ENCODE data around the gene TEX28.
"Not testable (repeated sequence)": the region's sequence is repeated elsewhere in the genome, so short reads cannot be mapped to it uniquely, and the experiment has no call there.

Gene TEX28

DNA sequence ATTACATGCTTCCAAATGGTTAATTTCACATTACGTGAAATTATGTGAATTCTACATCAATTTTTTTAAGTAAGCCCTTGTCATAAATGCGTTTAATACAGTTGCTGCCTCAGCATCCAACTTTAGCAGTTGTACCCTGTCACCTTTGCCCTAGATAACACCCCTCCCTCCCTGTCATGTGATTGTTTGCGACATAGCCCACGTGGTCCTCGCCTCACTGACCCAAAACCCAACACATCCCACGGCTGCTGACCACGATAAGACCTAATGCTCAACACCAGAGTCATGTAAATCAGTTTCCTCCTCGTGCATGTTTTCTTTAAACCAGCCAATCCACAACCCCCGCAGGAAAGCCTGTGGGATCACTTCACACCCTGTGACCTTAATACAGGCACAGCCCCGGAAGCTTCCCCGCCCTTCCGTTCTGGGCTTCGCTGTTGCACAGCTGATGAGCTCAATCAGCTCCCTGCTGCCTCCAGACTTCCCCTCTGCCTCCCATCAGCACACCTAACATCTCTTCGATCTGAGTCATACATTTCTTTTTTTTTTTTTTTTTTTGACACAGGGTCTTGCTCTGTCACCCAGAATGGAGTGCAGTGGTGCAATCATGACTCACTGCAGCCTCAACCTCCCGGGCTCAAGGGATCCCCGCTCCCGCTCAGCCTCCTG lies 47.4 kb downstream of the TEX28 start:
- not testable (repeated sequence) for DNase-seq (ENCODE audit: low read depth)

DNA sequence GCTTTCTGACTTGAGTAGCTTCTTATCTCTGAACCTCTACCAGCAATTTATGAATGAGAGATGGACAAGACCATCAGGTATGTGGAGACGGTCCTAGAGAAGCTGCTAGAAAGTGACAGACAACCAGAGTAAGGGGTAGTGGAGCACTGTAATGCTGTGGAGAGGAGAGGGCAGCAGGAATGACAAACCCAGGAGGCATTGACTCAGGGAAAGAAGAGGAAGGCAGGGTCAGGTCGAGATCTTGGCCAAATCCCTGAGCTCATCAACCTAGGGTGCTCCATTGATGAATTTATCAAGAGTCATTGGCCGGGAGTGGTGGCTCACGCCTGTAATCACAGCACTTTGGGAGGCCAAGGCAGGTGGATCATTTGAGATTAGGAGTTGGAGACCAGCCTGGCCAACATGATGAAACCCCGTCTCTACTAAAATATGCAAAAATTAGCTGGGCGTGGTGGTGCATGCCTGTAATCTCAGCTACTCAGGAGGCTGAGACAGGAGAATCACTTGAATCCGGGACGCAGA lies 54.9 kb downstream of the TEX28 start:
- DNase-seq (ENCODE audit: low read depth), result not testable (repeated sequence)

DNA sequence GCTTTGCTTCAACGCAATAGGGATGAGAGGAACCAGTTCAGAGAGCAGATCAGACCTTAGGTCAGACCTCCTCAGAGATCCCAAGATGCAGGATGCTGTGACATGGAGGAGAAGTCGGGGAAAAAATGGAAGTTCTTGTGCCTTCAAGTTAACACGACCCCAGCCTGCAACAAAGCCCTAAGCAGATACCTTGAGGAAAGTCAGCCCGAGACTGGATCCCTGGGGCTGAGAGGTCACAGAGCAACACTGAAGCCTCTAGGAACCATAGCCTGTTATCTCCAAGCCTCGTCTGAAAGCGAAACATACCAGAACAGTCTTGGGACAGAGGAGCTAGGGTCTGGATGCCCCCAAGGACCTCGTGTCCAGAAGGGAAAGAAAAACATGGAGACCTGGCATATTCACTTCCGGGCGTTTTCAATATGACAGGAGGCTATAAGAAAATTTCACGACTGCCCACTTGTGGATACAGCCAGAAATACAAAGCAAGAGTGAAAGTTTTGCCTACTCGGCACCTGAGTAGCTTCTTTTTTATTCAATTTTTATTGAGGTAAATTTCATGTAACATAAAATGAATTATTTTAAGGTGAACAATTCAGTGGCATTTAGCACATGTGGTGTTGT lies 55.9 kb downstream of the TEX28 start:
- DNase-seq (ENCODE audit: low read depth), result not testable (repeated sequence)

DNA sequence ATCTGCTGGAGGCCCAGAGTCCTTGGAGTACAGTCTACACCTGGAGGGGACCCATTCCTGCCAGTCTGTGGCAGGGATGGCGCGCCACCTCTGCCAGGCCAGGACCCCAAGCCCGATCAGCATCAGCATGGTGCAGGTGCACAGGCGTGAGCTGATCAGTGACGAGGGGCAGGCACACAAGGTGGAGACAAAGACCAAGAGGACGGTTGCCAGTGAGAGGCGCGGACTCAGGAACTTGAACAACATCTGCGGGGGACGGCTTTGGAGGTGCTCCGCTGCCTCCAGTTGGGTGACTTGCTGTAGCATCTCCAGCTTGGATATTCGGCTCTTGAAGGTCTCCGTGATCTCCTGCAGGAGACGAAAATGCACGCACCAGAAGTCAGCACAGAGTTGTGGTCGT lies 61.3 kb downstream of the TEX28 start:
- DNase-seq (ENCODE audit: low read depth), result not testable (repeated sequence)

DNA sequence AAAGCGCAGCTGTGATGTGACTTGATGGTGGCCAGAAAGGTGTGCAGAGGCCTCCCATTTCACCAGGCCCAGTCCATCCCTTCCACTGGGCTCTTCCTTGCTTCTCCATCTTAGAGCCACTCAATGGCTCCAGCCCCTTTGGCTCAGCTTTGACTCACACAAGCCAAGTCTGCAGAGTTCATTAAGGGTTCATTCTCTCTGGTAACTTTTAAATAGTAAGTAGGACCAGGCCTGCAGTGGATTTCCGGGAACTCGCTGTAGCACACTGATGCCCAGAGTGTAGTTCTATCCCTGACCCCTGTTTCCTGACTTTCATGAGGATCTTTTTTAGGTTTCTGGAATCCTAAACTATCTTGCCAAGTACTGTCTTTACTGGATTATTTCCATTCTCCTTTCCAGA lies 63.5 kb downstream of the TEX28 start:
- DNase-seq (ENCODE audit: low read depth), result not testable (repeated sequence)

DNA sequence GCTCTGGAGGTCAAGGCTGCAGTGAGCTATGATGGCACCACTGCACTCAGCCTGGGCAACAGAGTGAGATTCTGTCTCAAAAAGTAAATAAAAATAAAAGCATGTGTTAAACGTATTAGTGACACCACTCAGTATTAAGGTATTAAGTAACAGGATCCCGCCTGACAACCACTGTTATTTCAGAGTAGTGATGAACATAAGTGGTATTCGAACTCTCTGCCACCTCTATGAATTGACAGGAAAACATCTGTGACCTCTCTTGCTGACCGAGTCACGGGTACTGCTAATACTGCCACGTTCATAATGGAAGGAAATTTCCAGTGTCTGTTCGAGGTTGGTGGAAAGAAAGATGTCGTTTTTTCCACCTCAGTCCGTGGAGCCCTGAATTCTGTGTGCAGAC lies 68.2 kb downstream of the TEX28 start:
- not testable (repeated sequence) for DNase-seq (ENCODE audit: low read depth)

DNA sequence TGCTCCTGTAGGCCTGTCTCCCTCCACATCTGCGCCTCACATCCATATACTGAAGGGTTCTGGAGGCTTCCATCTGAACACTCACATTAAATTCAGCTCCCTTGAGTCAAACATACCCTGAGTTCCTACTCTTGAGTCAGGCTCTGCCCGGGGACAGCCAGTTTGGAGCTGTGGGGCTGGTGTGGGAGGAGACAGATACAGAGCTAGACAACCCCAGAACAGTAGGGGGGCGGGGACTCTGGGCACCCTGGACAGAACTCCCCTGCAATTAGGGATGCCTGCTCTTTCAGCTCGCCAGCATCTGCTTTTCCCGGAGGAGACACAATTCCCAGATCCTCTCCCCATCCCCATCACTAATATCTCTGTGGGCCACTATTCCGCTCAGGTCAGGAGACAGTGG lies 69.6 kb downstream of the TEX28 start:
- DNase-seq (ENCODE audit: low read depth), result not testable (repeated sequence)

All from activated T-helper 1 cell treated with Interleukin-2 at 50 U/mL for 16 hours (primary cell).